Activated T-cell treated with anti-CD3 and anti-CD28 coated beads for 48 hours (primary cell): Measurements from ENCODE around the gene SNED1.

Source experiments
- DNase-seq: peaks from one replicate; pipeline ENCODE4 v3.0.0-alpha.2; 2020; ENCODE audit warnings: low read depth

The SNED1 gene

GRCh38 chr2:241049739-241050623 is 51.6 kb downstream of the SNED1 start:
- no peak for DNase-seq

GRCh38 chr2:241050624-241051577 is 52.5 kb downstream of the SNED1 start:
- DNase-seq = no peak

GRCh38 chr2:241051578-241052487 is 53.4 kb downstream of the SNED1 start:
- DNase-seq = no peak

- no peak for DNase-seq
Measured at GRCh38 chr2:241052677-241053360, 54.4 kb downstream of the SNED1 start.

GRCh38 chr2:241053576-241054251 is 55.3 kb downstream of the SNED1 start:
- DNase-seq = no peak

- DNase-seq = no peak
Measured at GRCh38 chr2:241061275-241061674, 62.9 kb downstream of the SNED1 start.

GRCh38 chr2:241062389-241063092 is 64.1 kb downstream of the SNED1 start:
- DNase-seq = no peak

- DNase-seq = no peak
Measured at GRCh38 chr2:241063093-241063551, 64.7 kb downstream of the SNED1 start.

GRCh38 chr2:241063587-241063986 is 65.2 kb downstream of the SNED1 start:
- DNase-seq = no peak

- peak; percentile 30 for DNase-seq
Measured at GRCh38 chr2:241064008-241064801, 65.8 kb downstream of the SNED1 start.

GRCh38 chr2:241064802-241065354 is 66.5 kb downstream of the SNED1 start:
- DNase-seq = no peak

- DNase-seq = no peak
Measured at GRCh38 chr2:241065355-241065803, 67.0 kb downstream of the SNED1 start.

GRCh38 chr2:241066171-241066892 is 67.9 kb downstream of the SNED1 start:
- DNase-seq = no peak

- no peak for DNase-seq
Measured at GRCh38 chr2:241066893-241067341, 68.5 kb downstream of the SNED1 start.

- DNase-seq = no peak
Measured at GRCh38 chr2:241067501-241068135, 69.2 kb downstream of the SNED1 start.

- DNase-seq = no peak
Measured at GRCh38 chr2:241068136-241068941, 69.9 kb downstream of the SNED1 start.
